Measurements from ENCODE around the gene CAMK2G. TPM values are rescaled to one million over a fixed set of nuclear protein-coding genes. Genes with fewer than 3 reads are reported as not detected.

CAMK2G gene
- total RNA-seq, 3 donors from 2014 or later, result 22.6 to 28.0 (median 27.2) TPM

- H3K4me1 ChIP-seq, result no peaks in the 10 kb centered on the region
- no peaks in the 10 kb centered on the region for H3K9me3 ChIP-seq
- intact Hi-C loops (cut with DNase I; ENCODE audit: low total_unique reads), result no loop called here
- TF ChIP-seq POLR2AphosphoS5 (IDR thresholded peaks at IDR 0.05) (no peak), CTCF (IDR thresholded peaks at IDR 0.05) (no peak)
- no peak overlapping the region for H3K4me3 ChIP-seq
- no peak overlapping the region for H3K27ac ChIP-seq
- no peaks in the 10 kb centered on the region for H3K27me3 ChIP-seq
- H3K36me3 ChIP-seq, result no peaks in the 10 kb centered on the region
- DNase-seq (ENCODE audit: low spot score in 2 of 2), result no peak
Measured at GRCh38 chr10:73859428-73859783, 14.9 kb downstream of the CAMK2G start.

GRCh38 chr10:73858750-73859427, 15.5 kb downstream of the CAMK2G start:
- Histone ChIP-seq H3K27ac (no peak overlapping the region), H3K4me3 (no peak overlapping the region), H3K4me1 (no peaks in the 10 kb centered on the region), H3K36me3 (no peaks in the 10 kb centered on the region), H3K9me3 (no peaks in the 10 kb centered on the region), H3K27me3 (no peaks in the 10 kb centered on the region)
- TF ChIP-seq POLR2A (IDR thresholded peaks at IDR 0.05) (no peak), POLR2AphosphoS5 (IDR thresholded peaks at IDR 0.05) (no peak), CTCF (IDR thresholded peaks at IDR 0.05) (no peak)
- intact Hi-C loops (cut with DNase I; ENCODE audit: low total_unique reads), result no loop called here
- DNase-seq (ENCODE audit: low spot score in 2 of 2), result no peak

GRCh38 chr10:73858013-73858708, 16.2 kb downstream of the CAMK2G start:
- Histone ChIP-seq H3K27ac (peak overlapping the region in 1 of 2 donors; percentile 12), H3K36me3 (no peaks in the 10 kb centered on the region), H3K9me3 (no peaks in the 10 kb centered on the region), H3K4me3 (no peak overlapping the region), H3K27me3 (no peaks in the 10 kb centered on the region), H3K4me1 (no peaks in the 10 kb centered on the region)
- intact Hi-C loops (cut with DNase I; ENCODE audit: low total_unique reads), result no loop called here
- TF ChIP-seq POLR2A (IDR thresholded peaks at IDR 0.05) (no peak), CTCF (IDR thresholded peaks at IDR 0.05) (no peak), POLR2AphosphoS5 (IDR thresholded peaks at IDR 0.05) (no peak)
- DNase-seq (ENCODE audit: low spot score in 2 of 2), result no peak

GRCh38 chr10:73857446-73857845, 16.9 kb downstream of the CAMK2G start:
- no peaks in the 10 kb centered on the region for H3K36me3 ChIP-seq
- H3K9me3 ChIP-seq, result no peaks in the 10 kb centered on the region
- no peaks in the 10 kb centered on the region for H3K4me1 ChIP-seq
- no peak overlapping the region for H3K4me3 ChIP-seq
- no peak for DNase-seq (ENCODE audit: low spot score in 2 of 2)
- H3K27me3 ChIP-seq, result no peaks in the 10 kb centered on the region
- H3K27ac ChIP-seq, result no peak overlapping the region
- intact Hi-C loops (cut with DNase I; ENCODE audit: low total_unique reads), result no loop called here
- no peak for TF ChIP-seq POLR2A (IDR thresholded peaks at IDR 0.05)
- TF ChIP-seq POLR2AphosphoS5 (IDR thresholded peaks at IDR 0.05), result no peak
- no peak for TF ChIP-seq CTCF (IDR thresholded peaks at IDR 0.05)

- no peak overlapping the region for H3K27ac ChIP-seq
- no peak overlapping the region for H3K4me3 ChIP-seq
- TF ChIP-seq POLR2A (IDR thresholded peaks at IDR 0.05), result no peak
- TF ChIP-seq POLR2AphosphoS5 (IDR thresholded peaks at IDR 0.05), result no peak
- TF ChIP-seq CTCF (IDR thresholded peaks at IDR 0.05), result no peak
- no peak for DNase-seq (ENCODE audit: low spot score in 2 of 2)
- no peaks in the 10 kb centered on the region for H3K4me1 ChIP-seq
- intact Hi-C loops (cut with DNase I; ENCODE audit: low total_unique reads), result no loop called here
- H3K36me3 ChIP-seq, result no peaks in the 10 kb centered on the region
- no peaks in the 10 kb centered on the region for H3K9me3 ChIP-seq
- H3K27me3 ChIP-seq, result no peaks in the 10 kb centered on the region
Measured at GRCh38 chr10:73856261-73856660, 18.1 kb downstream of the CAMK2G start.
